Stimulated activated naive CD4-positive, alpha-beta T cell treated with Interleukin-2 at 50 U/mL for 16 hours (primary cell): ENCODE measurements around the gene WDFY4.

ENCODE experiments used
- DNase-seq: peaks from one replicate; lab custom pipeline; 2025; lab: John Stamatoyannopoulos, UW

WDFY4 gene

GRCh38 chr10:48907730-48908129, 223.1 kb downstream of the WDFY4 start:
- DNase-seq: no peak

- no peak for DNase-seq
Measured at GRCh38 chr10:48910548-48910947, 225.9 kb downstream of the WDFY4 start.

GRCh38 chr10:48913674-48914073, 229.0 kb downstream of the WDFY4 start:
- no peak for DNase-seq

GRCh38 chr10:48923748-48924147, 239.1 kb downstream of the WDFY4 start:
- DNase-seq: no peak

GRCh38 chr10:48924988-48925387, 240.3 kb downstream of the WDFY4 start:
- DNase-seq: no peak

- no peak for DNase-seq
Measured at GRCh38 chr10:48926255-48926654, 241.6 kb downstream of the WDFY4 start.

GRCh38 chr10:48926764-48927540, 242.3 kb downstream of the WDFY4 start:
- no peak for DNase-seq

GRCh38 chr10:48929413-48929990, 244.8 kb downstream of the WDFY4 start:
- no peak for DNase-seq

GRCh38 chr10:48931188-48931587, 246.5 kb downstream of the WDFY4 start:
- DNase-seq: no peak

- DNase-seq: no peak
Measured at GRCh38 chr10:48932831-48933664, 248.4 kb downstream of the WDFY4 start.

GRCh38 chr10:48934672-48935501, 250.2 kb downstream of the WDFY4 start:
- no peak for DNase-seq

- DNase-seq: no peak
Measured at GRCh38 chr10:48935577-48935976, 250.9 kb downstream of the WDFY4 start.

GRCh38 chr10:48937796-48938195, 253.1 kb downstream of the WDFY4 start:
- no peak for DNase-seq

GRCh38 chr10:48938281-48938680, 253.6 kb downstream of the WDFY4 start:
- no peak for DNase-seq

GRCh38 chr10:48938990-48939536, 254.4 kb downstream of the WDFY4 start:
- DNase-seq: no peak

GRCh38 chr10:48939790-48940325, 255.2 kb downstream of the WDFY4 start, which contains the start of gene LRRC18:
Gene LRRC18 (minus strand): TSS chr10:48939840. CDS start chr10:48914155, 25,685 bp downstream.
- DNase-seq: no peak

GRCh38 chr10:48940372-48940771, 255.7 kb downstream of the WDFY4 start:
- no peak for DNase-seq

GRCh38 chr10:48940958-48941357, 256.3 kb downstream of the WDFY4 start:
- no peak for DNase-seq

GRCh38 chr10:48941427-48942075, 256.9 kb downstream of the WDFY4 start:
- DNase-seq: no peak

GRCh38 chr10:48943096-48943495, 258.4 kb downstream of the WDFY4 start:
- no peak for DNase-seq

GRCh38 chr10:48944171-48944570, 259.5 kb downstream of the WDFY4 start:
- DNase-seq: no peak
